Ovary (tissue), 9 donors: ENCODE measurements around the gene NOL8. TPM values are rescaled to one million over a fixed set of nuclear protein-coding genes. Genes with fewer than 3 reads are reported as not detected.

Experiments used
- DNase-seq, 5 donors: peaks; one replicate each; pipeline ENCODE4 v3.0.0-alpha.2; 2019 to 2020
- H3K27ac ChIP-seq, 2 donors: fragments of 200-600 bp; one replicate each; pipeline versions ENCODE4 v1.5.1 to v1.8.0; 2019 to 2022
- H3K27me3 ChIP-seq: fragments of 200-600 bp; one replicate; pipeline ENCODE4 v1.8.0; 2022
- H3K36me3 ChIP-seq: fragments of 200-600 bp; sonication (generic); one replicate; pipeline ENCODE4 v1.5.1; 2019
- H3K4me1 ChIP-seq: one replicate; pipeline ENCODE4 v1.8.1; 2013; ENCODE audit warnings: mild to moderate bottlenecking, moderate library complexity; ENCODE audit not compliant: insufficient read depth
- H3K4me3 ChIP-seq: fragments of 200-600 bp; sonication (generic); one replicate; pipeline ENCODE4 v1.5.1; 2017
- H3K9me3 ChIP-seq, 2 donors: fragments of 200-600 bp in 1 of 2; sonication (generic) in 1 of 2; one replicate each; pipeline versions ENCODE4 v1.5.1 to v1.8.1; 2013 to 2019; ENCODE audit warnings: mild to moderate bottlenecking in 1 of 2, moderate library complexity in 1 of 2
- EP300 ChIP-seq: sonication (generic); formaldehyde crosslinking; IDR thresholded peaks from one replicate; pipeline ENCODE4 v1.6.1; 2017; ENCODE audit warnings: antibody characterized with exemption
- POLR2A ChIP-seq: fragments of 450-650 bp; IDR thresholded peaks from one replicate; pipeline ENCODE4 v1.6.1; 2017; ENCODE audit warnings: antibody characterized with exemption, mild to moderate bottlenecking, moderate library complexity
- WGBS, 3 donors: extraction: QIAGEN DNeasy Blood & Tissue Kit in 1 of 3; methylation state at CpG; one replicate each; pipeline versions ENCODE4 v1.1.5 to v1.1.7; 2013 to 2017; 5-methylcytosine and 5-hydroxymethylcytosine counted together
- intact Hi-C, 4 donors: fragments of 100-400 bp; cut with DNase I; formaldehyde crosslinking; loops; one replicate each; pipeline versions ENCODE4 v1.11.0 to v1.15.1; 2022 to 2023
- polyA plus RNA-seq, 2 donors: library from polyadenylated mRNA; stranded (reverse); fragments of 200-250 nt in 1 of 2; fragments of 350-450 nt in 1 of 2; fragmentation: Illumina TruSeq in 1 of 2; extraction: RNeasy Lipid Tissue Mini Kit (QIAGEN cat#74804) in 1 of 2; gene quantifications; one replicate each; pipeline ENCODE4 v1.2.3, GENCODE V29; 2013 to 2014
- total RNA-seq, 7 donors: library from RNA; depleted of rRNA in 2 of 7; stranded (reverse); fragments of >200 nt in 2 of 7; fragmentation: NEBNext Ultra II Directional in 3 of 7; extraction: Animal tissue kit (Norgen Biotek cat#: 25700) in 3 of 7; gene quantifications; one replicate each; pipeline versions ENCODE4 v1.1.0 to v1.2.4, GENCODE V29; 2016 to 2023
- TF ChIP-seq, protein P1 (sequence below), 3 donors: fragments of 450-650 bp in 2 of 3; fragments of 200-600 bp in 1 of 3; IDR thresholded peaks; one replicate each; pipeline versions ENCODE4 v1.5.1 to v1.8.0; 2016 to 2022; ENCODE audit warnings: antibody characterized with exemption in 3 of 3, mild to moderate bottlenecking in 1 of 3
- donor health status: DM: no; HTN: no; CAD: no; lungs with moderate emphysema.
- donor health status: DM: no; HTN: no; CAD: no.
- donor health status: Bipolar disorder and iron deficiency.
- donor health status: DM: yes; HTN: yes; CAD: no.
- donor health status: DM: no; HTN: no; CAD: no.
- donor health status: DM: yes; HTN: yes; CAD: no.

Gene NOL8
- total and polyA plus RNA-seq, 9 donors = 17.1 to 35.4 (median 28.8) TPM

GRCh38 chr9:92299116-92299515 lies 26.0 kb downstream of the NOL8 start:
- intact Hi-C loops = loop anchor here in 1 of 4 donors (10.0 kb wide), 1 partner anchor 154 kb away; no protein-coding TSS in a partner anchor
- no peaks in the 10 kb centered on the region for H3K9me3 ChIP-seq
- DNase-seq = no peak
- H3K4me1 ChIP-seq = peaks cover 5% of the 10 kb centered on the region
- H3K36me3 ChIP-seq = no peaks in the 10 kb centered on the region
- H3K27ac ChIP-seq = no peak overlapping the region
- 67 to 71% (median 70%) methylated on average over 1 of the region's 1 CpG for WGBS, 3 donors
- no peak overlapping the region for H3K4me3 ChIP-seq
- TF ChIP-seq EP300 (no peak), POLR2A (no peak)
- TF ChIP-seq, protein P1, sequence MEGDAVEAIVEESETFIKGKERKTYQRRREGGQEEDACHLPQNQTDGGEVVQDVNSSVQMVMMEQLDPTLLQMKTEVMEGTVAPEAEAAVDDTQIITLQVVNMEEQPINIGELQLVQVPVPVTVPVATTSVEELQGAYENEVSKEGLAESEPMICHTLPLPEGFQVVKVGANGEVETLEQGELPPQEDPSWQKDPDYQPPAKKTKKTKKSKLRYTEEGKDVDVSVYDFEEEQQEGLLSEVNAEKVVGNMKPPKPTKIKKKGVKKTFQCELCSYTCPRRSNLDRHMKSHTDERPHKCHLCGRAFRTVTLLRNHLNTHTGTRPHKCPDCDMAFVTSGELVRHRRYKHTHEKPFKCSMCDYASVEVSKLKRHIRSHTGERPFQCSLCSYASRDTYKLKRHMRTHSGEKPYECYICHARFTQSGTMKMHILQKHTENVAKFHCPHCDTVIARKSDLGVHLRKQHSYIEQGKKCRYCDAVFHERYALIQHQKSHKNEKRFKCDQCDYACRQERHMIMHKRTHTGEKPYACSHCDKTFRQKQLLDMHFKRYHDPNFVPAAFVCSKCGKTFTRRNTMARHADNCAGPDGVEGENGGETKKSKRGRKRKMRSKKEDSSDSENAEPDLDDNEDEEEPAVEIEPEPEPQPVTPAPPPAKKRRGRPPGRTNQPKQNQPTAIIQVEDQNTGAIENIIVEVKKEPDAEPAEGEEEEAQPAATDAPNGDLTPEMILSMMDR (IDR thresholded peaks at IDR 0.05) = no peak
- no peaks in the 10 kb centered on the region for H3K27me3 ChIP-seq

DNA sequence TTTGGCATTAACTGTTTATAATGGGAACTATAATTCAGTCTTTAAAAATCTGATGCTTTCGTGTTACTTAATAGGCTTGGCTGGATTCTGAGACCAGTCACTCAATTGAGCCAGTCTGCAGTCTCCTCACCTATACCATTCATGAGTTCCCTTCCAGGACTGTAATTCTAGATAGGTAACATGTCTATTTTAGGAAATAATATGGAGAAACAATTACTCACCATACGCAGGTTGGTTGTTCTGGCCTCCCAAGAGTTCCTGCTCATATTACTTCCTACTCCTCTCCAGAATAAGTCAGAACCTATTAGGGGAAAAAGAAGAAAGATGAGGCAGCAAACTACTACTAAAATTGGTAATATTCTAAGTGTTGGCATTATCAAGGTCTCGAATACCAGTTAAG lies 27.1 kb downstream of the NOL8 start:
- Histone ChIP-seq H3K27ac (no peak overlapping the region), H3K36me3 (no peaks in the 10 kb centered on the region), H3K4me1 (peaks cover 5% of the 10 kb centered on the region), H3K9me3 (no peaks in the 10 kb centered on the region), H3K27me3 (no peaks in the 10 kb centered on the region), H3K4me3 (no peak overlapping the region)
- DNase-seq = no peak
- intact Hi-C loops = loop anchor here in 1 of 4 donors (10.0 kb wide), 1 partner anchor 153 kb away; no protein-coding TSS in a partner anchor
- WGBS, 3 donors = 81 to 87% (median 83%) methylated on average over 3 of the region's 3 CpGs
- TF ChIP-seq EP300 (no peak), POLR2A (no peak)
- TF ChIP-seq, protein P1 (IDR thresholded peaks at IDR 0.05) = no peak

GRCh38 chr9:92297611-92298010 lies 27.5 kb downstream of the NOL8 start:
- intact Hi-C loops = loop anchor here in 1 of 4 donors (10.0 kb wide), 1 partner anchor 153 kb away; no protein-coding TSS in a partner anchor

DNA sequence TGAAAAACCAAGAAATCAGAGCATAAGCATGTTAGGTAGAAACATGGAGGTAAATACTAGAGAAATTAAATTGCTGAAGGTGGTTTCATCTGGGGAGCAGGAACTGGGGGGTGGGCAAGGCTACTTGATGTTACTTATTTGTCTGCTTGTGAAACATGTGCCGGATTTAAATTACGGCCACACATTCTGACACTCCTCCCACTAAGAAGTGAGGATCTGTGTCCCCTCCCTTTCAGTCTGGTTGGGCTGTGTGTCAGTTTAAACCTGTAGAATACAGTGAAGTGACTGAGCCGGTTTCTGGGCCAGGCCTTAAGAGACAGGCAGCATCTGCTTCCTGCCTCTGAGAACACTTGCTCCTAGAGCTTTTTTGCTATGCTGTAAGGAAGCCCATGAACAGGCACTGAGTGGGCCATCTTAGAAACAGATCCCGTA lies 29.3 kb downstream of the NOL8 start:
- 72 to 80% (median 76%) methylated on average over 4 of the region's 4 CpGs for whole genome bisulfite sequencing, 3 donors
- no peaks in the 10 kb centered on the region for H3K9me3 ChIP-seq
- TF ChIP-seq, protein P1 (IDR thresholded peaks at IDR 0.05) = no peak
- no peak for TF ChIP-seq EP300
- TF ChIP-seq POLR2A = no peak
- no peaks in the 10 kb centered on the region for H3K36me3 ChIP-seq
- no peak overlapping the region for H3K27ac ChIP-seq
- H3K4me1 ChIP-seq = peaks cover 5% of the 10 kb centered on the region
- intact Hi-C loops = loop anchor here in 1 of 4 donors (10.0 kb wide), 1 partner anchor 151 kb away; no protein-coding TSS in a partner anchor
- no peaks in the 10 kb centered on the region for H3K27me3 ChIP-seq
- no peak for DNase-seq
- no peak overlapping the region for H3K4me3 ChIP-seq

More at GRCh38 chr9:92297611-92298010, 27.5 kb downstream of the NOL8 start:
- Histone ChIP-seq H3K4me1 (peaks cover 5% of the 10 kb centered on the region), H3K9me3 (no peaks in the 10 kb centered on the region), H3K36me3 (no peaks in the 10 kb centered on the region), H3K4me3 (no peak overlapping the region), H3K27ac (no peak overlapping the region), H3K27me3 (no peaks in the 10 kb centered on the region)
- 89 to 90% (median 90%) methylated on average over 3 of the region's 3 CpGs for WGBS, 3 donors
- TF ChIP-seq EP300 = no peak
- no peak for DNase-seq

- intact Hi-C loops = loop anchor here in 1 of 4 donors (10.0 kb wide), 1 partner anchor 151 kb away; no protein-coding TSS in a partner anchor
- TF ChIP-seq, protein P1 (IDR thresholded peaks at IDR 0.05) = no peak
- no peak for TF ChIP-seq EP300
- no peak for TF ChIP-seq POLR2A
- WGBS, 3 donors = 62 to 70% (median 68%) methylated on average over 7 of the region's 7 CpGs
- peaks cover 5% of the 10 kb centered on the region for H3K4me1 ChIP-seq
- H3K27me3 ChIP-seq = no peaks in the 10 kb centered on the region
- no peaks in the 10 kb centered on the region for H3K9me3 ChIP-seq
- no peak overlapping the region for H3K4me3 ChIP-seq
- H3K36me3 ChIP-seq = no peaks in the 10 kb centered on the region
- DNase-seq = no peak
- H3K27ac ChIP-seq = no peak overlapping the region
Measured at GRCh38 chr9:92295240-92295790, 29.8 kb downstream of the NOL8 start.
